HL-60/S4 (cell line): Measurements from ENCODE around the gene FARP1.

Experiments
- in situ Hi-C: fragments of 300-500 bp; cut with MboI; formaldehyde crosslinking; loops from 2 replicates; pipeline ENCODE4 v1.14.3; 2022; ENCODE audit warnings: low sequenced_read_pairs

FARP1 gene, protein sequence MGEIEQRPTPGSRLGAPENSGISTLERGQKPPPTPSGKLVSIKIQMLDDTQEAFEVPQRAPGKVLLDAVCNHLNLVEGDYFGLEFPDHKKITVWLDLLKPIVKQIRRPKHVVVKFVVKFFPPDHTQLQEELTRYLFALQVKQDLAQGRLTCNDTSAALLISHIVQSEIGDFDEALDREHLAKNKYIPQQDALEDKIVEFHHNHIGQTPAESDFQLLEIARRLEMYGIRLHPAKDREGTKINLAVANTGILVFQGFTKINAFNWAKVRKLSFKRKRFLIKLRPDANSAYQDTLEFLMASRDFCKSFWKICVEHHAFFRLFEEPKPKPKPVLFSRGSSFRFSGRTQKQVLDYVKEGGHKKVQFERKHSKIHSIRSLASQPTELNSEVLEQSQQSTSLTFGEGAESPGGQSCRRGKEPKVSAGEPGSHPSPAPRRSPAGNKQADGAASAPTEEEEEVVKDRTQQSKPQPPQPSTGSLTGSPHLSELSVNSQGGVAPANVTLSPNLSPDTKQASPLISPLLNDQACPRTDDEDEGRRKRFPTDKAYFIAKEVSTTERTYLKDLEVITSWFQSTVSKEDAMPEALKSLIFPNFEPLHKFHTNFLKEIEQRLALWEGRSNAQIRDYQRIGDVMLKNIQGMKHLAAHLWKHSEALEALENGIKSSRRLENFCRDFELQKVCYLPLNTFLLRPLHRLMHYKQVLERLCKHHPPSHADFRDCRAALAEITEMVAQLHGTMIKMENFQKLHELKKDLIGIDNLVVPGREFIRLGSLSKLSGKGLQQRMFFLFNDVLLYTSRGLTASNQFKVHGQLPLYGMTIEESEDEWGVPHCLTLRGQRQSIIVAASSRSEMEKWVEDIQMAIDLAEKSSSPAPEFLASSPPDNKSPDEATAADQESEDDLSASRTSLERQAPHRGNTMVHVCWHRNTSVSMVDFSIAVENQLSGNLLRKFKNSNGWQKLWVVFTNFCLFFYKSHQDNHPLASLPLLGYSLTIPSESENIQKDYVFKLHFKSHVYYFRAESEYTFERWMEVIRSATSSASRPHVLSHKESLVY

DNA sequence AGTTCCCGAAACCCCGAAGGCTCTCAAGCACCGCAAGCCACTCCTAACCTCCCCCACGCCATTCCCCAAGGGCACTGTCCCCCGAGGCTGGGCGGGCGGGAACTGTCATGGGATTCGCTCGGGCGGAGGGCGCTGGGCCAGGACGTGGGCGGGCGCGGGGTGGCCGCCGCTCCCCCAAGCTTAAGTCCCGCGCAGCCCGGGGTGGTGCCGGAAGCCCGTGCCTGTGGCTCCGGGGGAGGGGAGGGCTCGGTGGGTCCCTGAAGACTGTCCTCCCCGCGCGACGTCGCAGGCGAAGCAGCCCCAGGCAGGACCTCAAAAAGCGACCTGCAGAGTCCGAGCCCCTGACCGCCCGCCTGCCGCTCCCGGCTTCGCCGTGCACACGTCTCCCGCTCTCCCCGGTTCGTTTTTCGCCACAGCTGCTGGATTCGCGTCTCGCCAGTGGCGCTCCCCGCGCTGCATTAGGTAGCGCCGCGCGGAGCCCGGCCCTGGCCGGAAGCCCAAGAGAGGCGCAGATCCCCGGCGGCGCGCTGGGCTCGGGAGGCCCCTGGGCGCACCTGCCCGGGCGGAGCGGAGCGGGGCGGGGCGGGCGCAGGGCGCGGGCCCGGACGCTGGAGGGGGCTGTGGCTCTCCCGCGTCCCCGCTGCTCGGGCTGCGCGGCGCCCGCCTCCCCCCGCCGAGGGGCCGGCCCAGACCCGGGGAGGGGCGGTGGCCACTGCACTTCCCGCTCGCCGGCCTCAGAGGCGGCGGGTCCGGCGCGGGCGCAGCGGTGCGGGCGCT lies at the start of gene FARP1:
Gene FARP1, plus strand, starts transcription at position 715 of the 777 bp plus-strand sequence. CDS start 70,149 bp downstream, outside the sequence.
- in situ Hi-C loops: no loop called here

DNA sequence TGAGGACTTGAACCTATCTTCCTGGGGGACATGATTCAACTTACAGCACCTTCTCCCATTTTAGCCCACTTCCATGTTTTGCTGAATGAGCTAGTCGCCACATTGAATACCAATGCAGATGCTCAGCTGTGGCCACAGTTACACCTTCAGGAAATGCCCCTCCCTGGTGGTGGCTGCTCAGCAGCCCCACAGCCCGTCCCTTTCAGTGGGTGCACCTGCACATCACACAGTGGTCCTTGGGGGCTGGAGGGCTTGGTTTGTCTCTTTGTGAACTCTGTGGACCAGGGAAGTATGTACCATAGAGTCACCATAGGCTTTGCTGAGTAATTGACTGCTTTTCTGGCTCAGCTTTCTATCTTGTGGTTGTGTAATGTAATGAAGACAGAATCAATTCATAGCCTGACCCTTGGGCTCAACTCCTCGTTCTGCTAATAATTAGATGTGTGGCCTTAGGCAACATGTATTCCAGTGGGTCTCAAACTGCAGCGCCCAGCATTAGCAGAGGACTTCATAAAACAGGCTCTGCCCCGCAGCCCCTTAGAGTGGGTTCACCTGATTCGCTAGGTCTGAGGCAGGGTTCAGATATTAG lies 48.1 kb upstream of the FARP1 start:
- in situ Hi-C loops: no loop called here

DNA sequence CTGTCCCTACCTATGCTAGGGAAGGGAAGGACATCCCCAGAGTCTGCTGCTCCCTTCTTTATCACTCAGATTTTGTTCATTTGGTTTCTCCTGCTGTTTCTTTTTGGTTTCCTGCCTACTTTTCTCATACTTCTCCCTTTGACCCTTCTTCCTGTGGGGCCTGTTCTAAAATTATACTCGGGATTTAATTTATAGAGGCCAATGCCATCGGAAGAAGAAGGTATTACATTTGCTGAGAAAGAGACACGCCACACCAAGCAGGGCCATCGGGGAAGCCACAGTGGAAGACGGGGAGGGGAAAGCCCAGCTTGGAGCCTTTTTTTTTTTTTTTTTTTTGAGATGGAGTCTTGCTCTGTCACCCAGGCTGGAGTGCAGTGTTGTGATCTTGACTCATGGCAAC lies 46.8 kb upstream of the FARP1 start:
- in situ Hi-C loops: no loop called here

DNA sequence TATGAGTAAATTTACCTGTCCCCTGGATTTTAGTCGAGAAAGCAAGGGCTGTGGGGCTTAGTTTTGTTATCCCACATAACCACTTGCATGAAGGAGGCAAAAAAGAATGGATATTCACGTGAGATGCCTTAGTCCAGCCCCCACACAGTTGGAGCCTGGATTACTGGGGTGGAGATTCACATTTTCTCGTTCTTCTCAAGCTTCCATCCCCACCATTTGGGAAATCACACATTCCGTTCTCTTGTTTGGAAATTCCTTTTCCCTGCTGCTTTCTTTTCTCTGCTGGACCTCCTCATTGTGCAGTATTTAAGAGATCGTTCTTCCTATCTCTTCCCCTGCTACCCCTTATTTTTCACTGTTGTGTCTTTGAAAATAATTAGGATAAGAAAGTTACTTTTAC lies 45.1 kb upstream of the FARP1 start:
- in situ Hi-C loops: no loop called here

DNA sequence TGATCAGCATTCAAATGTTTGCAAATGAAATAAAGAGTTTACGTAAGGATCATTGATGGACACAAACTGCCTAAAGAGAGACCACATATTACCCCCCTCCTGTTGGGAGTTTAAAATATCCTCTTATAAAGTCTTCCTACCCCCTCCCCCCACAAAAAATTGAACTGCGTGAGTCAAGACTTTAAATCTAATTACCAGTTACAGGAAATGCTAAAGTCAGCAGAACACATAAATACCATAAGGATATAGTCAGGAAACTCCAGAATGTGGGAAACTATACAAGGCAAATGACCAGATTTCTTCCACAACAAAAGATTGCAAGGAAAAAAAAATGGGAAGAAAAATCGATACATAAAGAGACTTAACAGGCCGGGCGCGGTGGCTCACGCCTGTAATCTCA lies 44.4 kb upstream of the FARP1 start:
- in situ Hi-C loops: no loop called here

DNA sequence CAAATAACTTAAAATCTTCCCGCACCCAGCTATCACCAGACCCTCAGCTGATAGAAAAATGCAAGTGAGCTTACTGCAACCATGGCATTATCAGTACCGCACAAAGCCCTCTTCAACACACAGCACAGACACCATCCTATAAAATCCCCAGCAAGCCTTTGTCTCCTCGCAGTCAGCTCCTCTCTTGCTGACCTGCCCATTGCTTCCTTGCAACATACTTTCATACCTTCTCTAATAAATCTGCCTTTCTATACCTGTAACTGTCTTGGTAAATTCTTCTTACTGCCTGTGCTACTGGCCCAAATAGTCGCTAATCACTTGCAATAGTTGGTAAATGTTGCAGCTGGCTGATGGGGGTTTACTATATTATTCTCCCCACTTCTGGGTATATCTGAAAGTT lies 43.3 kb upstream of the FARP1 start:
- in situ Hi-C loops: no loop called here

DNA sequence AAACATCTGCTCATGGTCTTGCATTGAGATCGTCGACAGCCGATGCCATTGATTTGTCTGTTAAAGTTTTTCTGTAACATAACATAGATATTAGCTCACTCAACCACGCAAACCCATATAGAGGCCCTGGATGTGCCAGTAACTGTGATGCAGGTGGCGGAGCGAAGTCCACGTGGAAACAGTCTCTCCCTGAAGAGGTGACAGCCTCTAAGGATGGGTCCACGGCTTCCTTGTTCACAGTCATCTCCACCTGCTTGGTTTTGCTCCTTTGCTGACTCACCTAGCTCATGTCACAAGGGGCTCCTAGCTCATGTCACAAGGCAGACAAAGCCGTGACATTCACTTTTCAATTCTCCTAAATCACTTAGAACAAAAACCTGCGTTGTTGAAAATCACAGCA lies 42.4 kb upstream of the FARP1 start:
- in situ Hi-C loops: no loop called here

DNA sequence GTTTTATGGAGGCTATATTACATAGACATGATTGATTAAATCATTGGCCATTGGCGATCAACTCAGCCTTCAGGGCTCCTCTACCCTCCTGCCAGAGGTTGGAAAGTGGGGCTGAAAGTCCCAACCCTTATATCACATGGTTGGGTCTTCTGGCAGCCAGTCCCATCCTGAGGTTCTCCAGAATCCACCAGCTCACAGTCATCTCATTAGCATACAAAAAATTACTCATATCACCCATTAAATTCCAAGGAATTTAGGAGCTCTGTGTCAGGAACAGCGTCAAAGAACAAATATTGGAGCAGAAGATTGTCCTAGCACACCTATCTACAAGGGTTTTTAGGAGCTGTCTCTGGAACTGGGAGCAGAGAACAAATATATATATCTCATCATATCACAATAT lies 39.4 kb upstream of the FARP1 start:
- in situ Hi-C loops: no loop called here

DNA sequence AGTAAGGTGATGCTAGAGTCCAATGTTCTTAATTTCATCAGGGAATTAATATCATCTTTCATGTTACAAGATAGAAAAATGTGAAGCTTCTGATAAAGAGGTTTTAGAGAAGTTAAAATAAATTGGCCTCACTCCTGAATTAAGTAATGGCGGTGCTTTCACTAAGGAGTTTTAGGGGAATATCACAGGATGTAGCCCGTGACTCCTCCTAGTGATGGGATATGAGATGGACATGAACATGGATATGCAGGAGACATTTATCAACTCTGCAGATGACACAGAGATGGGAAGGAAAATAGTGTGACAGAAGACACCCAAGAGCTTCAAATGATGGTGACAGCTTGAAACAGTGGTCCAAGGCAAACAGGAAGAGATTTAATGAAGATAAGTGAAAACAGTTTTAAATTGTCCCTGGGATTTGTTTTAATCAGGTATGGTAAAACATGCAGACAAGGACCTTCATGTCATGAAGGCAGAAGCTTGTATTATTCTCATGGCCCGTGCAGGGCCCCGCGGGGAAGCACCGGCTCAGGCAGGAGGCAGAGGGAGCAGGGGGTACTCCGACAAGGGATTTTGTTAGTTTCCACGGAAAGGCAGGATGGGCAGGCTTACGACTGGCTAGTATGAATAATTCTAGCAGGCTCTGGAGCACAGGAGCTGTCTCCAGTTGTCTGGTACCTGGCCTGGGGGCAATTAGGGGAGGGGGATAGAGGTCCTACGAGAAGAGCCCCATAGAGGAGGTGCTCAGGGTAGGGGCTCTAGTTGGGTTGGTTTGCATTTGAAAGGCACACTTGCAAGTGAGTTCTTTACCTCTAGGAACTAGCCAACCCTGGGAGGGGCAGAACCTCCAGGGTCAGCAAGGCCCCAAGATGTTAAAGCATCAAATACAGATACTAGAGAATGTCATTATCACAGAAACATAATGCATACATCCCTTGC lies 38.7 kb upstream of the FARP1 start:
- in situ Hi-C loops: no loop called here

DNA sequence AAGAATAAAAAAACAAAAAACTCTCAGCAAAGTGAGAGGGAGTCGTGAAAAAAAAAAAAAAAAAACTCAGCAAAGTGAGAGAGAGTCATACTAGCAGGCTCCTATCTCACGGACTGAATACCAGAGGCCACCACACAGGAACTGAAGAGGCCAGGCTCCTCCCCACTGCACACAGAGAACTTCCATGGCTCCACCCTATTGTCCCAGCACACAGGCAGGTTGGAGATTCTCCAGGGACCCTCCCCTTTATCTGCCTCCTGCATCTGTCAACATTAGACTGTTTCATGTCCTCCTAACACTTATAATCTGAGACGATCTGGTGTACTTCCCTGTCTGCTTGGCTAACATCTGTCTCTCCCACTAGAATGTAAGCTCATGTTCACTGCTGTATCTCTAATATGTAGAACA lies 37.0 kb upstream of the FARP1 start:
- in situ Hi-C loops: no loop called here

DNA sequence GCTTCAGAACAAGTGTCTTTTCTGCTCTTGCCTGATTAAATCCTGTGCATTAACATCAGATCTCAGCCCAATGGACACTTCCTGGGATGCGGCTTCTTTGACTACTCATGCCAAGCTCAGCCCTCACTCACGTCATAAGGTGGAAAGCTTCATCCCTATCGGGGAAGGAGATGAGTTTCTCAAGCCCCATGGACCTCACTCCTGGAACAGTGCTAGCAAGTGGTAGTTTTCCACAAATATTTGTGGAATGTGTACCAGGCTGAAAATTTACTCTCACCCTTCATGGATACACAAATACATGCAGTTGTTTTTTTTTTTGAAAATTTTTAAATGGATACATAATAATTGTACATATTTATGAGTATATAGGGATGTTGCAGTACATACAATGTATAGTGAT lies 34.6 kb upstream of the FARP1 start:
- in situ Hi-C loops: no loop called here

DNA sequence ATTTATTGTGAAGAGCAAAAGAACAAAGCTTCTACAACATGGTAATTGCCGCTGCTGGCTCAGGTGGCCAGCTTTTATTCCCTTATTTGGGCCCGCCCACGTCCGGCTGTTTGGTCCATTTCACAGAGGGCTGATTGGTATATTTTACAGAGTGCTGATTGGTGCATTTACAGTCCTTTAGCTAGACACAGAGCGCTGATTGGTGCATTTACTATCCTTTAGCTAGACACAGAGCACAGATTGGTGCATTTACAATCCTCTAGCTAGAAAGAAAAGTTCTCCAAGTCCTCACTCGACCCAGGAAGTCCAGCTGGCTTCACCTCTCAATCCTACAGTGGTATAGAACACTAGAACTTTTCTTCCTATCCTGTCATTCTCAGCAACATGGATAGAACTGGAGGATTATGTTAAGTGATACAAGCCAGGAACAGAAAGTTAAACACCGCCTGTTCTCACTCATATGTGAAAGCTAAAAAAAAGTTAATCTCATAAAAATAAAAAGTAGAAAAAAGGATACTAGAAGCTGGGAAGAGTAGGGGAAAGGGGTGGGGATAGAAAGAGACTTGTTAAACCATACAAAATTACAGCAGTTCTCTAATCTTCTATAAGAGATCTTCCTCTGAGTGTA lies 33.6 kb upstream of the FARP1 start:
- in situ Hi-C loops: no loop called here

DNA sequence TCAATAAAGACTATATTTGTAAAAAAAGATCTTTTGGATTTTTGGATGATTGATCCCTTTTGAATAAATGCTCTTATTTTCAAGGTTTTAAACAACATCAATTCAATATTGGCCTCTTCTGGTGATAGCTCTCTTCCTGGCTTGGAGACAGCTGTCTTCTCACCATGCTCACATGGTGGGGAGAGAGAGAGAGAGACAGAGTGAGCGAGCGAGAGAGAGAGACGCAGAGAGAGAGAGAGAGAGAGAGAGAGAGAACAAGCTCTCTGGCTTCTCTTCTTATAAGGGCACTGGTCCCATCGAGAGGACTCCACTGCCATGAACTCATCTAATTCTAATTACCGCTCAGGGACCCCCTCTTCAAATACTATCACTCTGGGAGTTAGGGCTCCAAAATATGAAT lies 32.1 kb upstream of the FARP1 start:
- in situ Hi-C loops: no loop called here

DNA sequence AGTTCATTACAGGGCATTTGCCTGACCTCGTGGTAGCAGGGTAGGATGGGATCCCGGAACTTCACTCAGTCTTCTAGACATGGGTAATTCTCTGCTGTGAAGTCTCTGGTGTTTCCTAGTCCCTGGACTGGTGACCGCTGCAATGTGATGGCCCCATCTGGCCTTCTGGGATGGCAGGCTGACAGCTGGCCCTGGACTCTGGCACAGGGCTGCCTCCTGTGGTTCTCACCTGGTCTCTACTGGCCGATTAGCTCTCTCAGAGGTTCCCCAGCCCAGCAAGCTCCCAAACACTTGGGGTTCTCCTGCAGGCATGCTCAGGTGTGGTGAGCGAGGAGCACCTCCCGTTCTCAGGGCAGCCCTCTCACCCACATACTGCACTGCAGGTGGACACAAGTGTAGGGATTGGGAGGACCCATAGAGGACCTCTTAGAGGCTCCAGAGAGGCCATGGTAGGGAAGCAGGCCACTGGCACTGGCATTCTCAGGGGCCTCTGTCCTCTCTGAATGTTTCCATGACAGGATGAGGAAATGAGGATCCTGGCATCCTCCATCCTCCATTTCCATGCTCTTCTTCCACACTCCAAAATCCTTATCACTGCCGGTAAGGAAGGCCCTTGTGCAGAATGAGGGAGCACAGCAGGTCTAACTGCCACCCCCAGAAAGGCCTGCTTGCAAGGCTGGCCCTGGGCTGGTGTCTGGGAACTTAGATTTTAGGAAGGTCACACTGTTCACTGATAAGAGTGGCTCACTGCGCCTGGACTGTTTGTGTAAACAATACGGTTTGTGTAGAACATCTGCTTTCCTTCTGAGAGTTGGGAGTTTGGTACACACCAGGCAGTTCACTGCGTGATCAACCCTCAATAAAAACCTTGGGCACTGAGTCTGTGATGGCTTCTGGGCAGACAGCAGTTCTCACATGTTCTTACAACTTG lies 31.5 kb upstream of the FARP1 start:
- in situ Hi-C loops: no loop called here

DNA sequence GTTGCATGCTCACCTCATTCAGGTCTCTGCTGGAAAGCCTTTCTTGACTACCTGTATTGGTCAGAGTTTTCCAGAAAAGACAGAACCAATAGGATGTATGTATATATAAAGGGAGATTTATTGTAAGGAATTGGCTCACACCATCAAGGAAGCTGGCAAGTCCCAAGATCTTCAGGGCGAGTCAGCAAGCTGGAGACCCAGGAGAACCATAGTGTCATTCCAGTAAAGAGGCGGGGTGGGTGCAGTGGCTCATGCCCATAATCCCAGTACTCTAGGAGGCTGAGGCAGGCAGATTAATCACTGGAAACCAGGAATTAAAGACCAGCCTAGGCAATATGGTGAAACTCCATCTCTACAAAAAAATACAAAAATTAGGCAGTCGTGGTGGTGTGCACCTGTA lies 30.4 kb upstream of the FARP1 start:
- in situ Hi-C loops: no loop called here

DNA sequence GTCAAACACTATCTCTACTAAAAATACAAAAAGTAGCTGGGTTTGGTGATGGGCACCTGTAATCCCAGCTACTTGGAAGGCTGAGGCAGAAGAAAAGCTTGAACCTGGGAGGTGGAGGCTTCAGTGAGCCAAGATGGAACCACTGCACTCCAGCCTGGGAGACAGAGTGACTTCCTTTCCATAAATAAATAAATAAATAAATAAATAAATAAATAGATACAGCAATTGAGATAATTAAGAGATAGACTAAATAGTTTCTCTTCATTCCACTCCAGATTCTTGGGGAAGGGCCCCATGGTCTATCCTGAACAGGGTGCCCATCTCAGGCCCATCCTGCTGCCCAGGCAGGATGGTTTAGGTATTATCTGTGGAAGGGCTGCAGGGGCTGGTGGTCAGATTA lies 24.0 kb upstream of the FARP1 start:
- in situ Hi-C loops: no loop called here

DNA sequence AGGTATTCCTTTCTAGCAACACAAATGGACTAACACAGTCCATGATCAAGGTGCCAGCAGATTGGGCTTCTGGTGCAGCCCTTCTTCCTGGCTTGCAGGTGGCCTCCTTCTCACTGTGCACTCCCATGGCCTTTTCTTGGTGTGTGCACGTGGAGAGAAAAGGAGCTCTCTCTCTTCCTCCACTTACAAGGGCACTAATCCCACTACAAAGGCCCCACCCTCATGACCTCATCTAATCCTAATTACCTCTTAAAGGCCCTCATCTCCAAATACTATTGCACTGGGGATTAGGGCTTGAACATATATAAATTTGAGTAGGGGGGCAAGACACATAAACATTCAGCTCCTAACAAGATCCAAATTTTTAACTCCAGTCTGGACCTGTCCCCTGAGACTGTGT lies 19.7 kb upstream of the FARP1 start:
- in situ Hi-C loops: no loop called here
